Fibroblast of villous mesenchyme (primary cell): ENCODE data around the gene ACSL6. TPM values are rescaled to one million over a fixed set of nuclear protein-coding genes. Genes with fewer than 3 reads are reported as not detected.
"Not testable (repeated sequence)": the region's sequence is repeated elsewhere in the genome, so short reads cannot be mapped to it uniquely, and the experiment has no call there.

Experiments used
- DNase-seq: peaks from one replicate; pipeline ENCODE4 v3.0.0-alpha.2; 2010; ENCODE audit warnings: low read depth
- H3K4me3 ChIP-seq: 2 replicates; pipeline ENCODE4 v1.5.1; 2011; ENCODE audit warnings: low read depth, mild to moderate bottlenecking, low read length
- total RNA-seq: library from RNA; depleted of rRNA; stranded (reverse); fragments of >200 nt; gene quantifications from 2 replicates; pipeline ENCODE4 v1.2.3, GENCODE V29; 2012
- TF ChIP-seq, protein P1 (sequence below): IDR thresholded peaks from 2 replicates; pipeline ENCODE4 v1.5.1; 2012; ENCODE audit warnings: low read depth, mild to moderate bottlenecking, low read length; ENCODE audit not compliant: insufficient read depth

ACSL6 gene
- total RNA-seq, 1 donor, result 0.43 TPM

DNA sequence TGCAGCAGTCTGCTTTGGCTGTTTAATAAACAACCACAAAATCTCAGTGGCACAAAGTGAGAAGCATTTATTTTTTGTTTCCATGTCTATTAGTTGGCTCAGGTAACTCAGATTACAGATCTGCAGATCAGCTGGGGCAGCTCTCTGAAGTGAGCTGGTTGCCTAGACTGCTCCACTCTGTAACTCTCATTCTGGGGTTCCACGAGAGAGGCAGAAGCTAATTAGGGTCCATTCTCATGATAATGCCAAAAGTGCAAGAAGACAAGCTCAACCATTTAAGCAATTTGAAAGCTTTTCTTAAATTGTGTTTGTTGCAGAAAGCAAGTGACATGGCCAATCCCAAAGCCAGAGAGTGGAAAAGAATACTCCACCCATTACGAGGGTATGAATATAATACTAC, 79.2 kb downstream of the ACSL6 start:
- TF ChIP-seq, protein P1, sequence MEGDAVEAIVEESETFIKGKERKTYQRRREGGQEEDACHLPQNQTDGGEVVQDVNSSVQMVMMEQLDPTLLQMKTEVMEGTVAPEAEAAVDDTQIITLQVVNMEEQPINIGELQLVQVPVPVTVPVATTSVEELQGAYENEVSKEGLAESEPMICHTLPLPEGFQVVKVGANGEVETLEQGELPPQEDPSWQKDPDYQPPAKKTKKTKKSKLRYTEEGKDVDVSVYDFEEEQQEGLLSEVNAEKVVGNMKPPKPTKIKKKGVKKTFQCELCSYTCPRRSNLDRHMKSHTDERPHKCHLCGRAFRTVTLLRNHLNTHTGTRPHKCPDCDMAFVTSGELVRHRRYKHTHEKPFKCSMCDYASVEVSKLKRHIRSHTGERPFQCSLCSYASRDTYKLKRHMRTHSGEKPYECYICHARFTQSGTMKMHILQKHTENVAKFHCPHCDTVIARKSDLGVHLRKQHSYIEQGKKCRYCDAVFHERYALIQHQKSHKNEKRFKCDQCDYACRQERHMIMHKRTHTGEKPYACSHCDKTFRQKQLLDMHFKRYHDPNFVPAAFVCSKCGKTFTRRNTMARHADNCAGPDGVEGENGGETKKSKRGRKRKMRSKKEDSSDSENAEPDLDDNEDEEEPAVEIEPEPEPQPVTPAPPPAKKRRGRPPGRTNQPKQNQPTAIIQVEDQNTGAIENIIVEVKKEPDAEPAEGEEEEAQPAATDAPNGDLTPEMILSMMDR, result no peak
- no peak overlapping the region for H3K4me3 ChIP-seq
- DNase-seq, result no peak

DNA sequence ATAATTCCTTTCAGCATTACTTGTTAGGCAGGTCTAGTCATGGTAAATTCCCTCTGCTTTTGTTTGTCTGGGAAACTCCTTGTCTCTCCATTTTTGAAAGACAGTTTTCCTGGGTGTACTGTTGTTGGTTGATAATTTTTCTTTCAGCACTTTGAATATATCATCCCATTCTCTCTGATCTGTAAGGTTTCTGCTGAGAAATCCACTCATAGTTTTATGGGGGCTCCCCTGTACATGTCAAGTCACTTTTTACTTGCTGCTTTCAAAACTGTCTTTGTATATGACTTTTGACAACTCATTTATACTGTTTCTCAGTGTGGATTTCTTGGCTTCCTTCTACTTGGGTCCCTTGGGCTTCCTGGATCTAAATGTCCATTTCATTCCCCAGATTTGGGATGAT, 82.5 kb downstream of the ACSL6 start:
- no peak overlapping the region for H3K4me3 ChIP-seq
- DNase-seq, result no peak
- TF ChIP-seq, protein P1, result no peak

DNA sequence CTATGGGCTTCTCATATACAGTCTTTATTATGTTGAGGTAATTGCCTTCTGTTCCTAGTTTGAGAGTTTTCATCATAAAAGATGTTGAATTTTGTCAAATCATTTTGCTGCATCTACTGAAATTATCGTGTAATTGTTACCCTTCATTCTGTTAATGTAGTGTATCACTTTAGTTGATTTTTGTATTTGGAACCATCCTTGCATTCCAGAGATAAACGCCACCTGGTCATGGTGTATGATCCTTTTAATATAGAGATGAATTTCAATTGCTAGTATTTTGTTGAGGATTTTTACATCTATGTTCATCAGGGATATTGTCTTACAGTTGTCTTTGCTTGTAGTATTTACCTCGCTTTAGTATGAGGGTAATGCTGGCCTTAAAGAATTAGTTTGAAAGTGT, 85.3 kb downstream of the ACSL6 start:
- H3K4me3 ChIP-seq, result no peak overlapping the region
- no peak for DNase-seq
- TF ChIP-seq, protein P1, result no peak

DNA sequence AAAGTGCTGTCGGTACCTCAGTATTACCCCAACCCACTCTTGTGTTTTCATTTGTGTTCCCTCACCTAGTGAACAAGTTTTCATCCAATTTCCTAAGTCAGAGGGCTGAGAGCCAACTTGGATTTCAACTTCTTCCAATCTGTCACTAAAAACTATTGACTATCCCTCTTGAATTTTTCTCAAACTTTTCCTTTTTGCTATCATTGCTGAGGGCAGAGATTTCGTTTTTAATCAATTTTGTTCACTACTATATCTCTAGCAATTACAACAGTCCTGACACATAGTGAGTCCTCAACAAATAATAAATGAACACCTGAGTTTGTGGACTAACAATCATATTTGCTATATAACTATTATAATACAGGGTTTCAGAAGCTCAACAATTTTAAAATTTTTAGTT, 95.0 kb downstream of the ACSL6 start:
- H3K4me3 ChIP-seq, result no peak overlapping the region
- no peak for DNase-seq
- TF ChIP-seq, protein P1, result no peak

DNA sequence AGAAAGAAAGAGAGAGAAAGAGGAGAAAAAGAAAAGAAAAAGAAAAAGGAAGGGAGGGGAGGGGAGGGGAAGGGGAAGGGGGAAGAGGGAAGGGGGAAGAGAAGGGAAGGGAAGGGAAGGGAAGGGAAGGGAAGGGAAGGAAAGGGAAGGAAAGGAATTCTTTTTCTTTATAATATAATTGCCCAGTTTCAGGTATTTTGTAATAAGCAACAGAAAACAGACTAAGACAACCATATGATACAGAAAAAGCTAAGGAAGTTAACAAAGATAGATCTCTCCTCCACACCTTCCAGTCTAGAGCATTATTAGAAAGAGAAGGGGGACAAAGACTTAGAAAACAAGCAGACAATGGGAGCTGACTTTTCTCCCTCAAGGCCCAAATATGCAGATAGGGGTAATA, 97.0 kb downstream of the ACSL6 start:
- no peak for DNase-seq
- H3K4me3 ChIP-seq, result no peak overlapping the region
- TF ChIP-seq, protein P1, result no peak

DNA sequence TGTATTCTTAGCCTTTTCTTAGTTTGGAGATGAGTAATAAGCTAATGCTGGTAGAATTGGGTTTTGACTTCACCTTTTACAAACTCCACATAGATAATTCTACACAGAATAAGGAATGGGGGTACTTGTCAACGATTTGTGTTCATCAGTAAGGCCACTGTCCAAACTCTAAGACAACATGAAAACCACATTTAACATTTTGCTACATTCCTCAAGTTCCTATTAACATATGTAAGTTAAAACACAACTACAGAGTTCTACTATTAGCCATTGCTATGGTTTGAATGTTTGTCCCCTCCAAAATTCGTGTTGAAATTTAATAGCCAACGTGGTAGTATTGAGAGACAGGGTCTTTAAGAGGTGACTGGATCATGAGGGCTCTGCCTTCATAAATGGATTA, 97.9 kb downstream of the ACSL6 start:
- TF ChIP-seq, protein P1, result no peak
- no peak for DNase-seq
- no peak overlapping the region for H3K4me3 ChIP-seq

DNA sequence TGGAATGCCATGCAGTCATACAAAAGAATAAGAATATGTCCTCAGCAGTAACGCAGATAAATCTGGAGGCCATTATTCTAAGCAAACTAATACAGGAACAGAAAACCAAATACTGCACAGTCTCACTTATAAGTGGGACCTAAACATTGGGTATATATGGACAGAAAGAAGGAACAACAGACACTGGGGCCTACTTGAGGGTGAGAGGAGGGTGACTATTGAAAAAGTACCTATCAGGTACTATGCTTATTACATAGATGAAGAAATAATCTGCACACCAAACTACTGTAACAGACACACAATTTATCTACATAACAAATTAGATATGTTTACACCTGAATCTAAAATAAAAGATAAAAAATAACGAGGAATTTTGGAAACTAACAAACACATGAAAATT, 104.8 kb downstream of the ACSL6 start:
- TF ChIP-seq, protein P1, result no peak
- H3K4me3 ChIP-seq, result no peak overlapping the region
- no peak for DNase-seq

DNA sequence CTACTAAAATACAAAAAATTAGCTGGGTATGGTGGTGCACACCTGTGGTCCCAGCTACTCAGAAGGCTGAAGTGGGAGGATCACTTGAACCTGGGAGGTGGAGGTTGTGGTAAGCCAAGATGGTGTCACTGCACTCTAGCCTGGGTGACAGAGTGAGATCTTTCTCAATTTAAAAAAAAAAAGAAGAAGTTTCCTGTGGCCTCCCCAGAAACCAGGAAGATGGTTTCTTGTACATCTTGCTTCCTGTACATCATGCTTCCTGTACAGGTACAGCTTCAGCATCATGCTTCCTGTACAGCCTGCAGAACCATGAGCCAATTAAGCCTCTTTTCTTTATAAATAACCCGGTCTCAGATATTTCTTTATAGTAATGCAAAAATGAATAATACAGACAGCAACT, 109.2 kb downstream of the ACSL6 start:
- DNase-seq, H3K4me3 ChIP-seq: not testable (repeated sequence)
